ENCODE results near the gene FRAT2.

The FRAT2 gene

GRCh38 chr10:97323501-97323900, 11.0 kb downstream of the FRAT2 start:
- no peak for FAIRE-seq

GRCh38 chr10:97321804-97322190, 12.7 kb downstream of the FRAT2 start:
- no peak for FAIRE-seq

GRCh38 chr10:97321032-97321803, 13.3 kb downstream of the FRAT2 start:
- FAIRE-seq: no peak

- no peak for FAIRE-seq
Observed at GRCh38 chr10:97320480-97321031, 14.0 kb downstream of the FRAT2 start.

- no peak for FAIRE-seq
Observed at GRCh38 chr10:97319671-97320479, 14.7 kb downstream of the FRAT2 start.

GRCh38 chr10:97318772-97319651, 15.5 kb downstream of the FRAT2 start, which contains the start of gene FRAT1:
Gene FRAT1 (plus strand): TSS chr10:97319271. CDS start chr10:97319454, 183 bp downstream.
- FAIRE-seq: no peak

- FAIRE-seq: no peak
Observed at GRCh38 chr10:97314671-97315070, 19.9 kb downstream of the FRAT2 start.

GRCh38 chr10:97312897-97313296, 21.6 kb downstream of the FRAT2 start:
- no peak for FAIRE-seq

- FAIRE-seq: no peak
Observed at GRCh38 chr10:97311111-97311626, 23.4 kb downstream of the FRAT2 start.

- no peak for FAIRE-seq
Observed at GRCh38 chr10:97307866-97308780, 26.4 kb downstream of the FRAT2 start.

- no peak for FAIRE-seq
Observed at GRCh38 chr10:97307441-97307840, 27.1 kb downstream of the FRAT2 start.

GRCh38 chr10:97302088-97302791, 32.3 kb downstream of the FRAT2 start:
- FAIRE-seq: no peak

- FAIRE-seq: no peak
Observed at GRCh38 chr10:97300980-97301379, 33.5 kb downstream of the FRAT2 start.

GRCh38 chr10:97298223-97298571, 36.3 kb downstream of the FRAT2 start:
- FAIRE-seq: no peak

GRCh38 chr10:97297556-97298222, 36.8 kb downstream of the FRAT2 start:
- FAIRE-seq: no peak

- FAIRE-seq: no peak
Observed at GRCh38 chr10:97292862-97293198, 41.7 kb downstream of the FRAT2 start.

- peak; percentile 99 for FAIRE-seq
Observed at GRCh38 chr10:97292097-97292861, 42.2 kb downstream of the FRAT2 start, which contains the start of gene ARHGAP19. Gene ARHGAP19 (minus strand): TSS chr10:97292637. CDS start chr10:97292627, 10 bp downstream.

GRCh38 chr10:97291357-97292096, 43.0 kb downstream of the FRAT2 start:
- no peak for FAIRE-seq

Measured in G401.6 (cell line).